NCI-H82 treated with DMSO at 0.1 percent for 48 hours (cell line): ENCODE data around the gene CEP192.

Source experiments
- DNase-seq: peaks from one replicate; lab custom pipeline; 2025; ENCODE audit not compliant: unreplicated experiment; lab: John Stamatoyannopoulos, UW

CEP192 gene

GRCh38 chr18:13099113-13099512, 108.0 kb downstream of the CEP192 start:
- DNase-seq = no peak

- no peak for DNase-seq
Observed at GRCh38 chr18:13100942-13101658, 109.9 kb downstream of the CEP192 start.

- DNase-seq = no peak
Observed at GRCh38 chr18:13101659-13102197, 110.6 kb downstream of the CEP192 start.

- DNase-seq = no peak
Observed at GRCh38 chr18:13103366-13103765, 112.2 kb downstream of the CEP192 start.

- DNase-seq = no peak
Observed at GRCh38 chr18:13105059-13105458, 113.9 kb downstream of the CEP192 start.

GRCh38 chr18:13107074-13107473, 115.9 kb downstream of the CEP192 start:
- no peak for DNase-seq

- DNase-seq = no peak
Observed at GRCh38 chr18:13108330-13108729, 117.2 kb downstream of the CEP192 start.

GRCh38 chr18:13110559-13110958, 119.4 kb downstream of the CEP192 start:
- DNase-seq = no peak

- DNase-seq = peak; percentile 6
Observed at GRCh38 chr18:13112982-13113381, 121.8 kb downstream of the CEP192 start.

GRCh38 chr18:13120255-13120654, 129.1 kb downstream of the CEP192 start:
- DNase-seq = no peak

- no peak for DNase-seq
Observed at GRCh38 chr18:13120983-13121441, 129.8 kb downstream of the CEP192 start.

- DNase-seq = no peak
Observed at GRCh38 chr18:13124411-13124810, 133.2 kb downstream of the CEP192 start.

- no peak for DNase-seq
Observed at GRCh38 chr18:13125191-13125590, 134.0 kb downstream of the CEP192 start.

- DNase-seq = no peak
Observed at GRCh38 chr18:13126966-13127598, 135.9 kb downstream of the CEP192 start.

GRCh38 chr18:13131283-13131682, 140.1 kb downstream of the CEP192 start:
- DNase-seq = no peak

GRCh38 chr18:13134551-13135401, 143.6 kb downstream of the CEP192 start:
- DNase-seq = no peak

GRCh38 chr18:13136056-13136903, 145.1 kb downstream of the CEP192 start:
- DNase-seq = no peak

GRCh38 chr18:13136904-13137669, 145.9 kb downstream of the CEP192 start:
- no peak for DNase-seq

GRCh38 chr18:13137670-13138419, 146.7 kb downstream of the CEP192 start:
- DNase-seq = no peak
